Osteocyte (in vitro differentiated cells): Measurements from ENCODE around the gene POLD1. TPM values are rescaled to one million over a fixed set of nuclear protein-coding genes. Genes with fewer than 3 reads are reported as not detected.

Source experiments
- DNase-seq: peaks from one replicate; pipeline ENCODE4 v3.0.0; 2021; ENCODE audit warnings: mixed read lengths; ENCODE audit not compliant: unreplicated experiment; ENCODE audit errors: extremely low spot score
- H3K27ac Mint-ChIP-seq: one replicate; pipeline ENCODE4 v1.8.0; 2021; ENCODE audit warnings: mild to moderate bottlenecking, mixed read lengths; ENCODE audit not compliant: unreplicated experiment
- H3K27me3 Mint-ChIP-seq: one replicate; pipeline ENCODE4 v1.8.0; 2021; ENCODE audit warnings: mixed read lengths; ENCODE audit not compliant: unreplicated experiment
- H3K36me3 Mint-ChIP-seq: one replicate; pipeline ENCODE4 v1.8.0; 2021; ENCODE audit warnings: mixed read lengths; ENCODE audit not compliant: unreplicated experiment
- H3K4me1 Mint-ChIP-seq: one replicate; pipeline ENCODE4 v1.8.0; 2021; ENCODE audit warnings: mixed read lengths; ENCODE audit not compliant: unreplicated experiment
- H3K4me3 Mint-ChIP-seq: one replicate; pipeline ENCODE4 v1.8.0; 2021; ENCODE audit warnings: mild to moderate bottlenecking, moderate library complexity, mixed read lengths; ENCODE audit not compliant: unreplicated experiment
- H3K9me3 Mint-ChIP-seq: one replicate; pipeline ENCODE4 v1.8.0; 2021; ENCODE audit warnings: mixed read lengths; ENCODE audit not compliant: unreplicated experiment
- CTCF ChIP-seq: fragments of 200-600 bp; sonication (generic); IDR thresholded peaks from 2 replicates; pipeline ENCODE4 v1.5.0; 2021; ENCODE audit warnings: antibody characterized with exemption, mild to moderate bottlenecking, moderate library complexity
- total RNA-seq: library from RNA; stranded (reverse); gene quantifications from 2 replicates; pipeline ENCODE4 v1.2.1, GENCODE V29; 2021

POLD1 gene
- total RNA-seq, 1 donor from 2014 or later, result 19.6 TPM

- peak; percentile 96 for DNase-seq
- H3K9me3 Mint-ChIP-seq, result no peaks in the 10 kb centered on the region
- H3K27ac Mint-ChIP-seq, result peak overlapping the region; percentile 63
- no peaks in the 10 kb centered on the region for H3K36me3 Mint-ChIP-seq
- peaks cover 15% of the 10 kb centered on the region for H3K27me3 Mint-ChIP-seq
- peaks cover 27% of the 10 kb centered on the region for H3K4me1 Mint-ChIP-seq
- TF ChIP-seq CTCF, result no peak
- H3K4me3 Mint-ChIP-seq, result peak overlapping the region; percentile 82
Observed at GRCh38 chr19:50431343-50432220, 47.4 kb downstream of the POLD1 start.

GRCh38 chr19:50432221-50433028 is 48.3 kb downstream of the POLD1 start, which contains the start of gene MYBPC2:
Gene MYBPC2 (plus strand): TSS chr19:50432892. CDS start chr19:50432954, 62 bp downstream.
- peaks cover 19% of the 10 kb centered on the region for H3K27me3 Mint-ChIP-seq
- H3K9me3 Mint-ChIP-seq, result no peaks in the 10 kb centered on the region
- H3K36me3 Mint-ChIP-seq, result no peaks in the 10 kb centered on the region
- H3K4me1 Mint-ChIP-seq, result peaks cover 27% of the 10 kb centered on the region
- DNase-seq, result no peak
- peak within 1 kb of the TSS; percentile 82 for H3K4me3 Mint-ChIP-seq
- no peak for TF ChIP-seq CTCF
- peak within 1 kb of the TSS; percentile 63 for H3K27ac Mint-ChIP-seq

GRCh38 chr19:50433201-50434180 is 49.3 kb downstream of the POLD1 start:
- H3K27me3 Mint-ChIP-seq, result peaks cover 19% of the 10 kb centered on the region
- H3K36me3 Mint-ChIP-seq, result no peaks in the 10 kb centered on the region
- peaks cover 27% of the 10 kb centered on the region for H3K4me1 Mint-ChIP-seq
- H3K4me3 Mint-ChIP-seq, result peak overlapping the region; percentile 52
- no peak for TF ChIP-seq CTCF
- no peaks in the 10 kb centered on the region for H3K9me3 Mint-ChIP-seq
- no peak overlapping the region for H3K27ac Mint-ChIP-seq
- no peak for DNase-seq

- H3K4me1 Mint-ChIP-seq, result peaks cover 27% of the 10 kb centered on the region
- DNase-seq, result no peak
- no peak overlapping the region for H3K4me3 Mint-ChIP-seq
- H3K36me3 Mint-ChIP-seq, result no peaks in the 10 kb centered on the region
- no peak for TF ChIP-seq CTCF
- no peaks in the 10 kb centered on the region for H3K9me3 Mint-ChIP-seq
- H3K27me3 Mint-ChIP-seq, result peaks cover 19% of the 10 kb centered on the region
- no peak overlapping the region for H3K27ac Mint-ChIP-seq
Observed at GRCh38 chr19:50434525-50434924, 50.4 kb downstream of the POLD1 start.
